Measurements from ENCODE around the gene SERPINB1. TPM values are rescaled to one million over a fixed set of nuclear protein-coding genes. Genes with fewer than 3 reads are reported as not detected.

SERPINB1 gene
- total and polyA plus RNA-seq, 9 of the 15 experiments (the other 6 are each of a cell fraction or from before 2014, with no cell fraction given): 33.9 to 108 (median 63.8) TPM

- Histone ChIP-seq H3K4me2 (ENCODE audit: insufficient read depth, low read length) (no peak overlapping the region), H3K9me1 (ENCODE audit: control insufficient read depth, insufficient read depth, low read length) (no peaks in the 10 kb centered on the region), H2AFZ (ENCODE audit: low read depth, low read length) (no peak overlapping the region), H3K4me3 (no peak overlapping the region), H3K36me3 (ENCODE audit: control insufficient read depth, insufficient read depth, low read length) (no peaks in the 10 kb centered on the region), H3K4me1 (replicated peaks in 1 of 2; ENCODE audit: control insufficient read depth in 2 of 2, insufficient read depth in 2 of 2, low read length in 2 of 2) (peaks cover 0 to 8% of the 10 kb centered on the region in 2 experiments; a peak in 3 of 5 replicates), H4K20me1 (replicated peaks; ENCODE audit: control insufficient read depth, insufficient read depth, low read length) (no peaks in the 10 kb centered on the region), H3K27me3 (ENCODE audit: control insufficient read depth in 2 of 2, insufficient read depth in 2 of 2, low read length in 2 of 2) (no peaks in the 10 kb centered on the region), H3K9me3 (replicated peaks; ENCODE audit: control insufficient read depth, insufficient read depth, low read depth, low read length) (peaks cover 12% of the 10 kb centered on the region), H3K79me2 (ENCODE audit: control insufficient read depth, insufficient read depth, low read length) (no peaks in the 10 kb centered on the region), H3K9ac (ENCODE audit: insufficient read depth in 1 of 2, low read depth in 2 of 2, low read length in 2 of 2) (no peak overlapping the region), H3K27ac (ENCODE audit: extremely low read depth, low read depth, low read length) (no peak overlapping the region)
- no peak for FAIRE-seq
- DNase-seq (ENCODE audit: extremely low read depth in 1 of 4, low spot score in 3 of 4): no peak
- in situ Hi-C loops (cut with MboI) (no loop called here), intact Hi-C loops (cut with micrococcal nuclease) (no loop called here)
- no TSS peak for BruUV-seq (replicated peaks)
- WGBS (ENCODE audit: insufficient coverage, low coverage, missing lambda C conversion rate): 81% methylated on average over 28 of the region's 39 CpGs
- TF ChIP-seq CHD4 (IDR thresholded peaks at IDR 0.05; ENCODE audit: insufficient read depth, insufficient replicate concordance, low read depth, low read length, poor library complexity, severe bottlenecking) (no peak), YY1 (IDR thresholded peaks at IDR 0.05; ENCODE audit: borderline replicate concordance in 1 of 3, control insufficient read depth in 1 of 3, extremely low read depth in 1 of 3, insufficient read depth in 3 of 3, insufficient read length in 1 of 3, insufficient replicate concordance in 2 of 3, low read depth in 1 of 3, low read length in 2 of 3) (no peak), MAZ (CRISPR knock-in tag; conservative IDR thresholded peaks at IDR 0.05 in 1 of 2, IDR thresholded peaks at IDR 0.05 in 1 of 2) (no peak), NFE2 (IDR thresholded peaks at IDR 0.05; ENCODE audit: low read depth) (no peak), HNRNPK (IDR thresholded peaks at IDR 0.05; ENCODE audit: low read depth, low read length, poor library complexity, severe bottlenecking) (no peak), BRF2 (IDR thresholded peaks at IDR 0.05; ENCODE audit: borderline replicate concordance, insufficient read depth, insufficient read length) (no peak), C11orf30 (IDR thresholded peaks at IDR 0.05; ENCODE audit: low read depth) (no peak), ZNF324 (CRISPR knock-in tag; IDR thresholded peaks at IDR 0.05) (no peak), ETS2 (tag; IDR thresholded peaks at IDR 0.05; ENCODE audit: borderline replicate concordance, poor library complexity, severe bottlenecking) (no peak), ZNF507 (tag; conservative IDR thresholded peaks at IDR 0.05) (no peak), NFATC3 (IDR thresholded peaks at IDR 0.05) (no peak), ZFPM2 (CRISPR knock-in tag; IDR thresholded peaks at IDR 0.05) (no peak), CTBP1 (IDR thresholded peaks at IDR 0.05; ENCODE audit: borderline replicate concordance) (no peak), CXXC5 (CRISPR knock-in tag; IDR thresholded peaks at IDR 0.05) (no peak), OTX1 (CRISPR knock-in tag; IDR thresholded peaks at IDR 0.05) (no peak)
- TF ChIP-seq, protein P1, sequence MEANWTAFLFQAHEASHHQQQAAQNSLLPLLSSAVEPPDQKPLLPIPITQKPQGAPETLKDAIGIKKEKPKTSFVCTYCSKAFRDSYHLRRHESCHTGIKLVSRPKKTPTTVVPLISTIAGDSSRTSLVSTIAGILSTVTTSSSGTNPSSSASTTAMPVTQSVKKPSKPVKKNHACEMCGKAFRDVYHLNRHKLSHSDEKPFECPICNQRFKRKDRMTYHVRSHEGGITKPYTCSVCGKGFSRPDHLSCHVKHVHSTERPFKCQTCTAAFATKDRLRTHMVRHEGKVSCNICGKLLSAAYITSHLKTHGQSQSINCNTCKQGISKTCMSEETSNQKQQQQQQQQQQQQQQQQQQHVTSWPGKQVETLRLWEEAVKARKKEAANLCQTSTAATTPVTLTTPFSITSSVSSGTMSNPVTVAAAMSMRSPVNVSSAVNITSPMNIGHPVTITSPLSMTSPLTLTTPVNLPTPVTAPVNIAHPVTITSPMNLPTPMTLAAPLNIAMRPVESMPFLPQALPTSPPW (CRISPR knock-in tag; IDR thresholded peaks at IDR 0.05): no peak
- CTCF ChIA-PET (ENCODE audit: low intra/inter-chr PET ratio): no interaction called here
- POLR2A ChIA-PET: interaction anchor here (1.1 to 3.1 kb wide), 7 partner anchors 8 to 33 kb away, joined by 3 to 12 read pairs (median 4); partner anchors contain the start of gene SERPINB9
- ATAC-seq: no peak
Measured at GRCh38 chr6:2870046-2870636, 28.5 kb upstream of the SERPINB1 start.
